T follicular helper cell (primary cell): Measurements from ENCODE around the gene AMER2.

Experiments
- DNase-seq: peaks from one replicate; pipeline ENCODE4 v3.0.0-alpha.2; 2020; ENCODE audit warnings: low read depth
- total RNA-seq, 2 experiments: gene quantifications; one replicate each; lab custom pipeline; 2026; lab: John Stamatoyannopoulos, UW

AMER2 gene
- total RNA-seq = 0.04 to 0.06 reads per million in 2 experiments

- no peak for DNase-seq
These were observed at the start of gene AMER2 for GRCh38 chr13:25171517-25172302. TSS of gene AMER2 (minus strand) at chr13:25172288. CDS start at chr13:25171619, 669 bp downstream.

DNA sequence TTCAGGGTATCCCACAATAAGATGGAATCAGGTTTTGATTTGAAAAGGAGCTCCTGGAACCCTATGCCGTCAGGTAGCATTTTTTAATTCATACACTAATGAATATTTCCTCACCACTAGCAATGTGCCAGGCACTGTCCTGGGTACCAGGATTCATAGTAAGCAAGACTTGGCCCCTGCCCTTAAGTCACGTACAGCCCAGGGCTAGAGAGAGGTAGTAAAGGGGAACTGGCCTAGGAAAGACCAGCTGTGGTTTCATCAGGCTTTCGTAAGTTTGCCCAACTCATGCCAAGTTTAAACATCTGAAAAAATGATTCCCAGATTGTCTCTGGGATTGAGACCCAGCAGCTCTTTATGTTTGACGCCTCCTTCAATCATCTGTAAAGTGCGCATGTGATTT lies 45.9 kb upstream of the AMER2 start:
- DNase-seq = no peak

DNA sequence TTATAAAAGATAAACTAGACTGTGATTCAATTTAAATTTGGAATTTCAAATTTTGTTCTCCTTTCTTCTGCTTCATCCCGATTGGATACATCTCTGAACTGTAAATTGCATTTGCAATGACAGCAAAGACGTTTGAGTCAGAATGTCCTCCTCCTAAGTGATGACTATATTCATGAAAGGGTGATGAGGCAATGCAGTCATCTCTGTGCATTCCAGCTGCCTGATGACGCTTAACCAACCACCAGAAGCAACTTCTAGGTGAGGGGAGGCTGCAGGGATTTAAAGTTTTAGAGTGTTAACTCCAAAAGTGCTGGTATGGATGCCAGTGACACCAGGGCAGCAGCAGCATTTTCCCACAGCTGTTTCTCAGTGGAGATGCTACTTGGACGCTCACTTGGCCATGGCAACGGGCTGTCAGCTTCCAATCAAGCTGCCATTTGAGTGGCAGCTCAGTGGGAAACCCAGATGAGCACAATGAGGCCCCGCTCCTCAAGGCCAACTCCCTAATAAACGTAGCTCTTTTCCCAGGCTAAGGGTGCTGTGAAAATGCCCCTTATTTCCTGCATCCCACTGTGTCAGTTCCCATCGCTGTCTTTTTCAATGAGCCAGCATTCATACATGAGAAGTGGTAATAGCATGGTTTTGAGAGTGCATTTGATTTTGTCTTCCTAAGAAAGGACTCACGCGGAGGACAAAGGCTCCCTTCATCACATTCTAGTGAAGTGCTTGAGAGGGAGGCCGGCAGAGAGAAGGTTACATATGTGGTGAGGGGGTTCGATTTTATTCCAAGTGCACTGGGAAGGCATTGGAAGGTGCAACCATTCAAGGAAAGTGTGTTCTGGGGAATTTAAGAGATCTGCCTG lies 45.2 kb upstream of the AMER2 start:
- no peak for DNase-seq

DNA sequence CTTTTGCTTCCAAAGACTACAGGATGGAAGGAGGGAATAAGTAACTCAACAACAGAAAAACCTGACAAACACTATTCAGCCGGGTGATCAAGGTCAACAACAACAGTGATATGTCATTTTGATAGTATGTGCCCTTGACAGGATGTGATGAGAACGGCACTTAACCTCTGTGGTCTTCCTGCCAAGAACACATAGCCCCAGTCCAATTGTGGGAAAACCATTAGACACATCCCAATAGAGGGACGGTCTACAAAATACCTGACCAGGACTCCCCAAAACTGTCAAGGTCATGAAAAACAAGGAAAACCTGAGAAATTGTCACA lies 43.1 kb upstream of the AMER2 start:
- DNase-seq = no peak

GRCh38 chr13:25214491-25215252 lies 42.6 kb upstream of the AMER2 start:
- no peak for DNase-seq

- DNase-seq = no peak
These were observed 41.6 kb upstream of the AMER2 start for GRCh38 chr13:25213715-25214114.

DNA sequence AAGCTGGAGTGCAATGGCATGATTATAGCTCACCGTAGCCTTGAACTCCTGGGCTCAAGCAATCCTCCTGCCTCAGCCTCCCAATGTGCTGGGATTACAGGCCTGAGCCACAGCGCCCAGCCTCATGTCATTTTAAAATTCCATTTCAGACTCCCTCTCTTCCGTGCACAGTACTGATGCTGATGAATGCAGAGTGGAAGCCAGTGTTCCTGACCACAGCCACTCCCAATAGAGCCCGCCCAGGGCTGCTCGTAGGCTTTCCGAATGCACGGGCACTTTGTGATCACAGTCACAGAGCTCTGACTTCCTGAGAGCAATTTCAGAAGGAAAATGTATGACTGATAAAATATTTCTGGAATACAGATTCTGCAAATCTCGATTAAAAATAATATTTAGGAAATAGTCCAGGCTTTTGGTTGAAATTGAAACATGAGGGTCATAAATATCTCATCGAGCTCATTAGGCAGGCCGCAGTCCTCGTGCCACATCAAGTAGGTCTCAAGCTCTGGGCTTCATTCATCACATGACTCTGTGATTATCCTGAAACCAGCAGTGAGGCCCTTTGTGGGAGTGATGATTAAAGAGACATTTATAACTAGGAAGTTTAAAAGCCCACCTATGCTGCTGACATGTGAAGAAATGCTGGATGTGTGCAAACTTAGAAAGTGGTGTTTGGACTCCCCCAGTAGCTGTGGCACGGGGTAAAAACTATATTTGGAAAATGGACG lies 38.9 kb upstream of the AMER2 start:
- DNase-seq = no peak

DNA sequence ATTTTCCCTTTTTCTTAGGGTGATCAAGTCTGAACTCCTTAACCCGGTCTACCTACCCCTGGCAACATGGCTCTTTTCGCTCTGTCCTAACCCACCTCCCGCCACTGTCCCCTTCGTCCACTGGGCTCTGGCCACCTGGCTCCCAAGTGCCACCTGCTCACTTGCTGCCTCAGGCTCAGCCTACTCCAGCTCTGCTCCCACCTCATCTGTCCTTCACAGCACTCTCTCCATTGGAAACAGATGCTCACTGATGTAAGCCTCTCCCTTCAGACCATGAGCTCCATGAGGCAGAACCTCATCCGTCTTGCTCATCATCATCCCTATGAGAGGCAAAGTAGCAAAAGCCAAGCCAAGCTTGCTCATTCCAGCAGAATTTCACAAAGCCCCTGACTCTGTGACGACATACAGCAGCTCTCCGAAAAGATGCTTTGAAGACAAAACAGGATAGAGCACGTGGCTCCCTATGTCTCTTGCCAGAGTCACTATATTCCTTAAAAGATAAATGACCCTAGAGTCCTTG lies 35.3 kb upstream of the AMER2 start:
- DNase-seq = no peak

- no peak for DNase-seq
These were observed 32.8 kb upstream of the AMER2 start for GRCh38 chr13:25204863-25205262.

- no peak for DNase-seq
These were observed 31.1 kb upstream of the AMER2 start for GRCh38 chr13:25203127-25203740.

DNA sequence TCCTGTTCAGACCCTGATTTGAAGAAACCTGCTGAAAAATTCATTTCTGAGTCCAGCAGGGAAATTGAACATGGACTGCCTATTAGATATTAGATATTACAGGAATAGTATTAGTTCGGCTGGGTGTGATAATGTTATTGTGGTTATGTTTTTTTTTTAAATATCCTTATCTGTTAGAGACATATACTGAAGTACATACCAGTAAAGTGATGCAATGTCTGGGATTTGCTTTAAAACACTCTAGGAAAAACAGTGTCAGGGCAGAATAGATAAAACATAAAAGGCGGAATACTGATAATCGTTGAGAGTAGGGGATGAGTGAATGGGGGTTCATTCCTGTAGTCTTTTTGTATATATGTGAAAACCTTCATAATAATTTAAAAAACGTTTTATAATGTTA lies 28.7 kb upstream of the AMER2 start:
- no peak for DNase-seq

DNA sequence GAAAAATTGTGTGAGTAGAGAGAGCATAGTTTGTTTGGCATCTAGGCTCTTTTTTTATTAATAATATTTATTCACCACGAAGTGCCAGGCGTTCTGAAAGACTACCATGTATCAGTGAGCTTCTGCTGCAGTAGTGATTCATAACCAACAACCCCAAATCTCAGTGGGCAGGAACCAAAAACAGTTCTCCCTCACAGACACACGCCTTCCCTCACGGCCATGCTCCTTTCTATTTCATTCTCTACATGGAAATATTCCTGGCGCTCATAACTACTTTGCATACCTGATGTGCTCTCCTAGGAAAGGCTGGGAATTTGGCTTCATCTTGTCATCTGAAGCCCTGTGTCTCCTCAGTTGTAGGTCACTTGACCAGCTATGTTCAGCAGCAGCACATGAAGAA lies 26.6 kb upstream of the AMER2 start:
- DNase-seq = no peak

DNA sequence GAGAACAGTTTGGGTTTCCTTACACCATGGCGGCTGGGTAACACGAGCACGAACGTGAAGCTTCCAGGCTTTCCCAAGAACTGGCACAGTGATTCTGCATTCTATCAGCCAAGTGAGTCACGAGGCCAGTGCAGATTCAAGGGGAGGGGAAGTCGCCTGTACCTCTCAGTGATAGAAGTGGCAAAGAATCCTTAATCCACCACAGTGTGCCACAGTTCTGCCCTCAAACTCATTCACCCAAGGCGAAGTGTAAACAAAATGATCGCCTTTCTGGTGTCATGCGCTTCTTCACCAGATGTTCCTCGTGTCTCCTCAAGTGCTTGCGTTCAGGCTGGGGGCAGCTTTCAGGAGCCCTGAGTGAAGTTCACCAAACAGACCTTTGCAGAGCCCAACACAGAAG lies 24.9 kb upstream of the AMER2 start:
- no peak for DNase-seq

DNA sequence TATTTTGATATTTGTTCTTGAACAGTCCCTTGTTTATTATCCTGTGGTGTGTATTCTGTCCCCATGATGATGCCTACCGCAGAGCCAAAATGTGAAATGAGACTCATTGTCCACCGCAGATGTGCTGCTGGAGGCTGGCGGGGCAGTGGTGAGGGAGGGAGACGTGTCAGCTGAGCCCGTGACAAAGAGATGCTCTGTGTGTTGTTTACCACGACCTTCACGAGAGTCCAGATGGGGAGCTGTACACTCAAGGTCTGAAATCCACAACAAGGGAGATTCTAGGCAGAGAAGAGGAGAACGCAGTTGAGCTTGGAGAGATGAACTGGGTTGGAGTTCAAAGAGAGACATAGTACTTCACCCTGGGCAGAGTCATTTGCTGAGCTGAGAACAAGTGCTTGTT lies 20.8 kb upstream of the AMER2 start:
- DNase-seq = no peak

- DNase-seq = no peak
These were observed 20.4 kb upstream of the AMER2 start for GRCh38 chr13:25192489-25192888.

DNA sequence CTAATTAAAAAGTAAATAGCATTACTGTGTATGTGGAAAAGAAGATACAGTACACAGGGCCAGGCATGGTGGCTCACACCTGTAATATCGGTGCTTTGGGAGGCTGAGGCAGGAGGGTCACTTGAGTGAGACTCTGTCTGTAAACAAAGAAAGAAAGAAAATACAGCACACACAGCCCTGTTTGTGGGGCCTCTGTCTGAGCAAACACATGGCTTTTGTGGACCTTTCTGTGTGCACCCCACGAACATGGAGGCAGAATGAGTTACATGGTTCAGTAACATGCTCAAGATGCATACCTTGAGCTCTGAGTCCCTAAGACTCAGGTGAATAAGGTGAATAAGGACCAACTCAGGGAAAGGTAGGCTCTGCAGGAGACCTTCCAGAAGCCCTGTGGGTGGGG lies 20.0 kb upstream of the AMER2 start:
- DNase-seq = no peak

GRCh38 chr13:25190771-25191170 lies 18.7 kb upstream of the AMER2 start:
- DNase-seq = no peak

DNA sequence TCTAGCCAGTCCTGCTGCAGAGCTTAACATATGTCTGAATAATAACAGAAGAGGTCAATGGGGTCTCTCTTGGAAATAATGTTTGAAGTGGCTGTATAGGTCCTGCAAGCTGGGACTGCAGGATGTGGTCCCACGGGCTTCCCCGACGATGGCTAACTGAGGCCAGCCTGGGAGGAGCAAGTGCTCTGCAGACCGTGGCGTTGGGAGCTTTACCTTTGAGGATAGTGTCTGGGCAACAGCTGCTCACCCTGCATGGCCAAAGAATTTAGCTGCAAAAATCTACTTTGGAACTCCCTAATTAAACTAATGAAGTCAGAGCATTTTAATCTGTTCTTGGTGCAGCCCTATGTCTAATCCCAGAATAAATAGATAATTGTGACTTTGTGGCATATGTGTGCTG lies 18.2 kb upstream of the AMER2 start:
- no peak for DNase-seq

GRCh38 chr13:25187596-25187995 lies 15.5 kb upstream of the AMER2 start:
- DNase-seq = no peak

- DNase-seq = no peak
These were observed 14.1 kb upstream of the AMER2 start for GRCh38 chr13:25186187-25186586.

DNA sequence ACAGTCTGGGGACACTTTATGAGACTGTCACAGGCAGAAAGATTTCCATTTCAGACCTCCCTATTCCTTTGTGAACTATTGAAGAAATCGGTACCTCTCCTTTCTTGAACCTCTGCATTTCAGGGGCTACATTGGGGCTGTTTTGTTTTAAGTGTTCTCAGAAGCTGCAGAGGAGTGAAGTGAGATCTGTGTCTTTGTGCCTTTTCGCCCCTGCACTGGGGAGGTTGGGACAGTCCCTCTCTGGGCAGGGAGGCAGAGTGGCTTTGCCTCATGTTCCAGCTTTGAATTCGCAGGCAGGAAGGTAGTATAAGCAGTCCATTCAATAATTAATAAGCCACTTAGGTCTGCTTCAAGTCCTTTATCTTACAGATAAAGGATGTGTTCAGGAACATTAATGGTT lies 9.5 kb upstream of the AMER2 start:
- DNase-seq = no peak
